NCI-H1436 (cell line): Measurements from ENCODE around the gene TMIGD3.

Source experiments
- DNase-seq: peaks from one replicate; lab custom pipeline; 2025; lab: John Stamatoyannopoulos, UW

TMIGD3 gene

DNA sequence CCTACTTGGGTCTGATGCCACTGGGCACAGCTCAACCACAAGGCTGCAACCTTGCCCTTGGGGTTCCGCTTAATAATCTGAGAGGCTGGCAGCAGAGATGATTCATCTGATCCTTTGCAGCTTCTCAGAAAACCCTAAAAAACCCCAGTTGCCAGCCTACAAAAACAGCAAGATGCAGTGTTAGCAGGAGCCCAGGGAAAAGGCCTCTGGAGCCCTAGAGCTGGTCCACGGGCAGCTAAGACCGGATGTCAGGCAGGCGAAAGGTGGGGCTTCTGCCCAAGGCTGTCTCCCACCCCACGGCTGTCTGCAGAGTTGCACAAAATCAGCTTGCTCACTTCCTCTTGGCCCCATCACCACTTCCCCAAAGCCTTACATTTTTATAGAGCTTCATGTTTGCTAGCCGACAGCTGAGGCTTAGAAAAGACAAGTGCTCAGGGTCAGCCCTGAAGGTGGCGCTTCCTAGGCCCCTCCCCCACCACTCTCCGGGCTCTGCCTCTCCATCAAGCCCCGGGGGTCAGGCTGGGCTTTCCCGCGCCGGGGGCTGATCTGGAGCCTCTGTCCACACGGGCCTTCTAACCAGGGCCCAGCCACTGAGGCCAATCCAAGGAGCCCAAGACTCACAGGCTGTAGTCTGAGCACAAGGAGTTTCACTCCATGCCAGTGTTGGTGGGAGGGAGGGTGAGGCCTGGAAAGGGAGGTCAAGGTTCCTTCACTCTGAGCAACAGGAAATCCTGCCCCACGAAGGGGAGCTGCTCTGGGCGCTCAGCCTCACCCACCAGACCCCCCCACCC lies 4.2 kb upstream of the TMIGD3 start:
- DNase-seq, result no peak

DNA sequence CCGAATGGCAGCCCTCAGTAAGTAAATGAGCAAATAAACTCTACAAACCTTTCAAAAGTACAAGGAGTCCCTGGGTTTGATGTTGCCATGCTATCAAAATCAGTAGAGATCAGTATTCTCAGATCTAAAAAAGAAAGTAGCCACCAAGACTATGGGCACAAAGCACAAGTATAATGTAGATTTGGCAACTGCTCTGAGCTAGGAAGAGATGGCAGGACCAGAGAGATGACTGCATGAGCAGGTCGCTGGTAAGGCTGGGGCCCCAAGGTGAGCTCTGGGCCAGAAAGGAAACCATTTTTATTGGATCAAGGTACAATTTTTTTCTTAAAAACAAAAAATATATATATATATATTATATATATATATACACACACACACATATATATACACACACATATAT lies 3.1 kb upstream of the TMIGD3 start:
- no peak for DNase-seq

DNA sequence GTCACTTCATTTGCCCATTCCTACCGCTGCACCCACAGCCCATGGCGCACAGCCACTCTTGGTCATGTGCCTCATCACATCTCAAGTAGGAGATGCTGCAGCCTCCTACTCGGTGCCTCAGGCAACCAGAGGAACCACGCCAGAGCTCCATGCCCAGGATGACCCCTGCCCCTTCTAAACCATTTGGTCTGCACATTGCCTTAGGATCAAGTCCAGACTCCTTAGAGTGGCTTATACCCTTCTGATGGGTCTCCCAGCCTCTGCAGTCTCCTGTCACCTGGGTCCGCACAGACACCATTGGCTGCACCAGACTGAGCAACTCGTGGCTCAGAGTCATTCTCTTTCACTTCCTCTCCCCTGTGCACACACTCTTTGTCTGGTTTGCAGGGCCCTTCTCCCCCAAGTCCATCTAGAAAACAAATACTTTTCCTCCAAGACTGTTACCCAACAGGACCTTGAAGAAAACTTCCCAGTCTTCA lies 2.2 kb upstream of the TMIGD3 start:
- DNase-seq, result no peak

DNA sequence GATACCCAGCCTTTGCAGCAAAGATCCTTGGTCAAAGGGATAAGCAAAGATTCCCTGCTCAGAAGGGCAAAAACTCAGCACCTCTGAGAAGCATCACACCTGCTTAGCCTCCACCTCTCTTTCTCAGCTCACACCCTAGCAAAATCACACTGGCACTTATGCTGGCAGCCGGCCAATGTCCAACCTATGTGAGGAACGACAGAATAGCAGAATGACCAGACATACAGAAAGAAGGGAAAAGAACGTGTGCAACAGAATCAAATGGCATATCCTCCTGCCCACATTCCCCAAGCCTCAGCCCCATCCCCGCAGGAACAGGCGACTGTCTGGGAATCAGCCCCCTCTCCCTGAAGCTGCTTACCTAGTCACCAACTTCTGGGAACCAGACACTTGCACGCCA lies 664 bp upstream of the TMIGD3 start:
- DNase-seq, result no peak

DNA sequence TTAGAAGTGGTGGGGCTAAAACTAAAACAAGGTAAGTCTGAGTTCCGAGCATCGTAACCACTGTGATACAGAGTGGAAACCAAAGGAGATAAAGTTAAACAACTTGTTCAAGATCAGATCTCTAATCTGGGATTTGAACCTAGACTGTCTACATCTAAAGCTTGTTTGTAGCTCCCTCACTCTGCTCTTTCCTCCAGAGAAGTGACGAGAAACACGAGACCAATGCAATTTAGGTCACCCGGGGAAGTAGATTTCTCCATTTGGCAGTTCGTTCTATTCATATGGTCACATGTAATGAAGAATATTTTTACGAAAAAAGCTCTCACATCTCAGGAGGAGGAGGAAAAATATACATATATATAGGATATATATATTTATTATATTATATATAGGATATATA lies 1.8 kb downstream of the TMIGD3 start:
- DNase-seq, result no peak

DNA sequence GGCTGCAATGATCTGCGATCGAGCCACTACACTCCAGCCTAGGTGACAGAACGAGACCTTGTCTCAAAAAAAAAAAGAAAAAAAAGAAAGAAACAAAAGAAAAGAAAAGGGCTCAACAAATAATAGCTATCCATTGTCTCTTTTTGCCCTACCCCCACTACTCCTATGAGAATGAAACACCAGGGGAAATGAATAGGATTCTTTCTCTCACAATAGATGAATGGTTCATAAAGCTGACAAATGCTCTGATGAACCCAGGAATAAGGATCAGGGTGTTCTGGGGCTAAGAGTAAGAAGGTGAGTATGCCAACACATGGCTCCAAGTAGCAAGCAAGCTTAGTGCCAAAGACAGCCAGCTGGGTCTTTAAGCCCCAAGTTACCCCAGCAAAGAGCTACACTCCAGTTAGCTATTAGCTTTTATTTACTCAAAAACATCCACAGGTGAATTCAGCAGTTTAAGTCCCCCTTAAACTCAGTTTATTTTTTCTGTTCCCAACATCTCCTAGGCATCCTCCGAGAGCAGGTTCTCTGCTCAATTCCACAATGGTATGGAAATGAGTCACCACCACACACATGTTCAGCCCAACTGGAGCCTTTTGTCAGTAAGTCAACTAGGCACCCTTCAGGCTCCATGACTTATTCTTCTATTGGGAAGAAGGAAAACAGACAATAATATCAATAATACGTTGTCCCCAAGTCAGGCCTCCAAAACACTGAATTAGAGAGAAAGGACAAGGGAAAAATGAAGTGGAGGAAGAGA lies 4.2 kb downstream of the TMIGD3 start:
- no peak for DNase-seq

DNA sequence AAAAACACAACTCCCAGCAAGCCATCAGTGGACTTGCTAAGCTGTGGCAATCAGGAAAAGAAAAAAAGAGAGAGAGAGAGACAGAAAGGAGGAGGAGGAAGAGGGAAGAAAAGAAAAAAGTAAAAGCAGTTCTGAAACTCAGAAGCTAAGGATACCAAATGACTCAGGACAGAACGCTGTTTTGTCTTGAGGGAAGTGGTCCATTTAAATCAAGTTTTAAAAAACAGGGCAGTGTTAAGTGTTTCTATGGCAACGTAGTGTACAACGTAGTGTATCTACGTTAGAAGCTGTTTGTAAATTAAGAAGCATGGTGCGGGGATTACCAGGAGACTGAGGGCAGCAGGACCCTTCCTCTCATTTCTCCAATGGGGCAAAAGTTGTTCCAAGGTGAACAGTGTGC lies 5.8 kb downstream of the TMIGD3 start:
- DNase-seq, result no peak

DNA sequence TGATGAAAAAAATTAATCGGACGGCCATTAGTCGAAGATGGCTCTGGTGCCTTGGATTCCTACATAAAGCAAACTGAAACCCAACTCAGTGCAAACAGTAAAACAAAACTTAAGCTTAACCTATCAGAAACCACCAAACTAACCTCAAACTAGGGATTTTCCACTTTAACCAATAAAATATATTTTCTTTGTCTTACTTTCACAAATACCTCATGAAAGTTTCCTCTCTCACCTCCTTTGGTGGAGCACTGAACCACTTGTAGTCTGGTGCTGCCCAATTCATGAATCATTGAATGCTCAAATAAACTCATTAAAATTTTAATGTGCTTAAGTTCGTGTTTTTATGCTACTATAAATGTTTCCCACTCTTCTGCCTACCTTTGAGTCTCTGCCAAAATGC lies 7.0 kb downstream of the TMIGD3 start:
- DNase-seq, result no peak

DNA sequence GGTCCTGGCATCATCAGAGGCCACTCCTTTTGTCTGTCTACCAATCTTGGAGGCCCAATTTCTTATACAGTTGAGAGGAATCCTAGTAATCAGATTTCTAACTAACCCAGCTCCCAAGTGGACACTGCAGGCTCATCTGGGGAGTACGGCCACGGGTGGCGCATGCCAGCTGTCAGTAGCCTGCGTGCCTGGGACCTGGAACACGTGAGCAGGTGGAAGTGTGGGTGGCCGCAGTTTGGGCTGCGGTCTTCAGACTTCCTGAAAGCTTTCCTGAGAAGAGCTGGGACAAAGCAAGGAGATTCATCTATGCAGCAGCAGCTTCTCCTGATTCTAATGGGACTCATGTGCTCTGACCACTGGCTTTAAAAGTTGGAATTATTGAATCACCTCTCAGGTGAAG lies 12.4 kb downstream of the TMIGD3 start:
- DNase-seq, result no peak

DNA sequence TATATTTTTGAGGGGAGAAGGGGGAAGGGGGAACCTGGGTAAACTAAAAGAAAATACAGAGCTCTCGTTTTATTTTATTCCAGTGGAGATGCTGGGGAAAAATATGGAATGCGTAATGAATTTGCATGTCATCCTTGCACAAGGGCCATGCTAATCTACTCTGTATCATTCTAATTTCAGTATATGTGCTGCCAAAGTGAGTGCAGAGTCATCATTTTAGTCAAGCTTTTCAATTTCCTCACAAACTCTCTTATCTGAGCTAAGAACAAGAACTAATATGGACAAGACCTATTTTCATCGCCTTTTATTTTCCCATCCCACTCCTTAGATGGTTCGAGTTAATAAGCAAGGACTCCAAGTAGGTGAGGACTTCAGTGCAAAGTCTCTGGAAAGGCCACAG lies 13.2 kb downstream of the TMIGD3 start:
- no peak for DNase-seq

DNA sequence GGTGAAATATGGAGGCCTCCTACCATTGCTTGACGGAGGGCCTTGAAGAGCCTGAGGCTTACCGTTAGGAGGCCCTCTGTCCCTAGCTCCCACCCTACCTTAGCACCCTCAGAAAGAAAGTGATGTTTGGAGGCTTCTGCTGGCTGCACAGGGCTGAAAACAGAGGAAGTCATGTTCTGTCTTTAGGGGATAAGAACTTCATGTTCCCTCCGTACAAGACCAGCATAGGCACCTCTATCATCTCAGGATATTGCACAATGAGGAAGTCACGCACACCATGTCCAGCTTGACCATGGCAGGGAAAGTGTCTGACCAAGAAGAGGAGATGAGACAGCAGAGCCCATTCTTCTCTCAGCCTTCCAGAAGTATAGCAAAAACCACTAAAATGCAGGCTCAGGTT lies 13.8 kb downstream of the TMIGD3 start:
- no peak for DNase-seq

DNA sequence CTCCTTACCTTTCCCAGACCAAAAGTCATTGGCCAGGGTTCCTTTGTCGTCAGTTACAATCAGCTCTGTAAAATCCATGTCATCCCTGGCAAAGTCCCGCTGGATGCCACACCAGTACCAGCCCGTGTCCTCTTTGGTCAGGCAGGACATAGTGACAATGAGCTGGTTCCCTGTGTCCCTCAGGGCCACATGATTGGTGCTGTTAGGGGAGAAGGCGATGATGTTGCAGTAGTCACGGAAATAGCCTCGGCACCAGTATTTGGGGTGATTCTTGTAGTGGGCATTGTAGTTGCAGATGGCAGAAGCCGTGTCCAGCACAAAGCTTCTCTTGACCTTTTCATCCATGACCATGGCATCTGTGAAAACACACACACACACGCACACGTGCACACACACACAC lies 14.8 kb downstream of the TMIGD3 start:
- DNase-seq, result no peak

DNA sequence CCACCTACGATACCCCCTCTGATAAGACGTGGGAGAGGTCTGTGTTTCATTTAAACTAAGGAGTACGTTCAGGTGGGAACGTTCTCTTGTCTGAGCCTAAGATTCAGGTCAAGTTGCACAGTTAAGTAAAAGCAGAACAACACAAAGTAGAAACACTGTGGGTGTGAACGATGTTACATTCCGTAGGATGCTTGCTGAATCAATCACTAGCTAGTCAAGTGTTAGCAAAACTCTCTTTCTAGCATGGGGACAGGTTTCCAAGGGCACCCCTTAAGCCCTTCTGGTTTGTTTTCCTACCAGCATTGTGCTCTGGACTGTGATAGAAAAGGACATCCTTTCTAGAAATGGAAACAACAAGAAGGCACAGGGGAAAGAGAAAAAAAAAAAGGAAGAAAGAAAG lies 16.3 kb downstream of the TMIGD3 start:
- no peak for DNase-seq

DNA sequence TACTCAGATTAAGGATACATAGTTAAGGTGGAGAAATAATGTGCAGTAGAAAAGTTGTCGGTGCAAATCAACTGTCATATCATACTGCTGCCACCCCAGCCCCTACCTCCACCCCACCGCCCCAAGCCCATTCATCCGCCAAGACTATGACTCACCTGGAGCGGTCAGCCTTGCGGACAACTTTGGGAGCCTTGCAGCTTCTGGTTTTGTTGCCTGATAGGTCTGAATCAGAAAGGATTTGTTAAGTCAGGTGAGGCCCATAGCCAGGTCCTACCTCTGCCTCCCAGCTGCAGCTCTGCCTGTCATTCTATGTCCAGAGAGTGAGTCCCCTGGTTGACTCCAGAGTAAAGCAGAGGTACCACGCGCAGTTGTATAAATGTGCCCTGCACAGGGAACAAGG lies 17.0 kb downstream of the TMIGD3 start:
- DNase-seq, result no peak

DNA sequence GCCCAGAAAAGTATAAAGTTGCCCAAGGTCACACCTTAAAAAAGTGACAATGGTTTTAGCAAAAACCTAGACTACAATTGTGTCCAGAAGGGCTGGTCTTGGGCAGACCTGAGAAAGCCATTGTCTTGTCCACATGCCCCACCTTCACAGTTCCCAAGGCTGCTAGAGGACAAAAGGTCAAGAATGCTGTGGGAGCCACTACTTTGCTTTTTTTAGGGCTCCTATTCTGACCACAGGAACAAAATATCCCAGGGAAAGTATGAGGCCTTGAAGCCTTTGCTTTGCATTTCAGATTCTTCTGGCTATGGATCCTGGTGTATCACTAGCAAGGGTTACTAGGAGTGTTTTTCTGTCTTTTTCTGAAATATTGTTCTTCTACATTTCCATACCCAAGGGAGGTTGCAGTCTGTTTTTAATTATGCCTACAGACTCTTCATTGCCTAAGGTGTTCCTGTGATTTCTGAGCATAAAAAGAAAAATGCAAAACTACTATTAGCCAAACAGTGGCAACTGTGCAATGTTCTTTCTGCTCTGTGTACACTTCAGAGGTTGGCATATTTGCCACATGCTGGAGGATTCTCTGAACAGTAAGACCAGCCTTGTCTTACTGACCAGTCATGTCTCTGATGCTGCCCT lies 18.9 kb downstream of the TMIGD3 start:
- DNase-seq, result no peak

DNA sequence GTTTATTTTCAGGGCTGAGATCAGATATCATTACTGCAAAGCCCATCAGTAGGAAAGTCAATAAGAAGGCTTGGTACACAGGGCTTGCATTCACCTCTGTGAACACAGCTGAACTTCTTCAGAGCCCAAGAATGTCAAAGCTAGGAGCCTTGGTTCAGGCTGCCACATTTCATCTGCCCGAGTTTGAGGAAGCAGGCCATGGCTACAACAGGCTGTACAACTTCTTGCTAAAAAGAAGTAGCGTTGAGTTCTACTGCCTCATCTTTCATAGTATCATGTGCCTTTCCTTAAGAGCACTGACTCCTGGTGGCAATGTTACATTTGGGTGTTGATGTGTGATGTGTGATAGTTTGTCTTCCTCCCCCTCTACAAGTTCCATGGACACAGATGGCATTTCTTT lies 19.6 kb downstream of the TMIGD3 start:
- DNase-seq, result no peak

DNA sequence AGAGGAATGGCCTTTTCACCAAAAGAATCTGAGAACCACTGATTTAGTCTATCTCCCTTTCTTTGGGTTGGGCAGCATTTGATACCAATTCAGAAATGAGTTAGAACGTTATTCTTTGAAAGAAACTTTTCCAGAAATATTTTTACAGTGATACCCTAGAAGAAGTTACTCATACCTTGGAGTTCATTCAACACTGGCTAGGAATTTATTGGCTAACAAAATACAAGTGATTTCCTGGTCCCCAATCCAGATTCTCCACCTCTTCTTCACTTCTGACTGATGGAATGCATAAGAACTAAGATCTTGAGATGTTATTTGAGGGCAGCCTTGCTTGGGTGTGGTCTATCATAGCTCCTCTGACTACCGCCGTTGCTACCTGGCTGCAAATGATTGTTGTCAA lies 20.3 kb downstream of the TMIGD3 start:
- DNase-seq, result no peak

DNA sequence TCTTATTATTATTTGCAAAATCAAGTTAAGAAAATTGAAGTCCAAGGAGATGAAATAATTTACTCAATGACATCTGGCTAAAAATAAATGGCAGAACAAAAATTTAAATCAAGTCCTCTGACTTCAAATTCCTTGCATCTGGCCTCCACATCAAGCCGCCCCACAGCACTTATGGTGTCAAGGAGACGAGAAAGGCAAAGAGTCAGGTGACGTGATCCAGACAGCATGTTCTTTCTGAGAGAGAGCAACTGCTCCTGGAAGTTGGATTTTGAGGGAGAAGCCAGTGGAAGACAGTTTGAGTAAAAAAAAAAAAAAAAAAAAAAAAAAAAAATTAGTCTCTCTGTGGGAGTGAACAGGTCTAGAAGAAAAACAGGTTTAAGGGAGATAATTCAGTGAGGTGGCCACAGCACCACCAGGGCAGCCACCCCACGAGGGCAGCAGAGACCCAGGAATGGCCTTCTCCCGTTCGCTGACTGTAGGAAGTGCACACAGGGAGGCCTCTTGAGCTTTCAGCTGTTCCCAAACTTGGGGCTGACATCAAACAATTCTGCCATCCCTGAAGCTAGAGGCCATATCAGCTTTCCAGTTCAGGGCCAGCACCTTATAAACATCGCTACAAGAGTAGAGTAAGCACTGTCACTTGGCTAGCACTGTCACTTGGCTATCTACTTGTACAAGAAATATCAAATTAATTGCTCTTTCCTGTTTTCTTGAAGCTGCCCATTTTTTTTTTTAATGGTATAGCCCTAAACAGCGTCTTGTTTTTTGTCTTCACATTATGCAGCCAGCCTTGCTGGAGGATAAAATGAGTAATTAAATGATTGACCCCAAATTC lies 21.8 kb downstream of the TMIGD3 start:
- peak; percentile 10 for DNase-seq

DNA sequence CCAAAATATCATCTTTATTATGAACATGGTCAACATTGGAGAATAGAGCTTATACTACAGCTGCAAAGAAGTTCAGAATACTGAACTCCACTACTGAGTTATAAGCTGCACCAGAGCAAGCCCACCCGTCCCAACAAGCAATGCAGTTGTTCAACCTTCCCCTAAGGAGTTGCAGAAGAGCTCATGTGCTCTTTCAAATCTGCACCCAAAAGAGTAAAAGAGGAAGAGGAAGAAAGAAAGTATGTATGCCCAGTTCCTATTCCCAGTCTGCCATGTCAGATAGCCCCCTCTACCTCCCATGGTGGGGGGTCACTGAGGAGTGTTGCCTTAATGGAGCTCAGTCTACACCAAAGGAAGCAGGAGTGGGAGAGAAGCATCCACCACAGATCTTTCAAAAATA lies 22.8 kb downstream of the TMIGD3 start:
- DNase-seq, result no peak

DNA sequence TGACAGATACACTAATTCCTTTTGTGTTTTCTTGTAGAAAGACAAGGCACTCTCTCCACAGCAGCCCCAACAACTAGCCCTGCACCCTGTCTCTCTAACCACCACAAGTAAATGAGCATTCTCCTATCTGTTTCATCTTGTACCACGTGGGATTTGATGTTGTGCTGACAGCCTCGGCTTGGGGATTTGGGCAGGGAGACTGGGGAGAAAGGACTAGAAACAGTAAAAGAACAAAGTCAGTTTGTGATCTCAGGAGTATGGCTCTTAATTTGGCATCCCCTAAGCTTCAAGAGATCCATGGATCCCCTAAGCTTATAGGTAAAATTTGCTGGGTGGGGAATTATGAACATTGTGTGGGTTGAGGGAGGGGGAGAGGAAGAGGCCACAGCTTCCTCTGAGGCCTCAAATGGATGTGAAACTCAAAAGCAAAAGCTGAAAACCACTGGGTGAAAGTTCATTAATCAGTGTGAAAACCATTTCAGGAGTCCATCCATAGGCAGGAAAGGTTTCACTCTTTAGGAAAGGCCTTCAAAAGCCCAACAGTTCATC lies 26.6 kb downstream of the TMIGD3 start:
- DNase-seq, result no peak

DNA sequence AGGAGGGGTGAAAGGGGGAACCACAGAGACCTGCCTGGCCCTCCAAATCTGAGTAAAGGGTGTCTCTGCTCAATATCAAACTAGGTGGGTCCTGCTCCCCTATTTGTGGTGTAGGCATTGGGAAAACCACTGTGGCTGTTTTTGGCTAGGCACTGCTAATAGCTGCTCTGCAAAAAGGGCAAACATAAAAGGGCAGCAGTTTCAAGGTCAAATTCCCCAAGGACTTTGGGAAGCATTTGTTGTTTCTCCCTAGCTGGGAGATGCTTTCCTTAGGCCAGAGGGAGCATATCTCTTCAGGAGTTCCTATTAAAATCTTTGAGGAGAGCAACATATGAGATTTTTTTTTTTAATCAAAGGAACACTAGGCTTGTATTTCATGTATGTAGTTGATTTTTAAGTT lies 27.2 kb downstream of the TMIGD3 start:
- DNase-seq, result no peak

DNA sequence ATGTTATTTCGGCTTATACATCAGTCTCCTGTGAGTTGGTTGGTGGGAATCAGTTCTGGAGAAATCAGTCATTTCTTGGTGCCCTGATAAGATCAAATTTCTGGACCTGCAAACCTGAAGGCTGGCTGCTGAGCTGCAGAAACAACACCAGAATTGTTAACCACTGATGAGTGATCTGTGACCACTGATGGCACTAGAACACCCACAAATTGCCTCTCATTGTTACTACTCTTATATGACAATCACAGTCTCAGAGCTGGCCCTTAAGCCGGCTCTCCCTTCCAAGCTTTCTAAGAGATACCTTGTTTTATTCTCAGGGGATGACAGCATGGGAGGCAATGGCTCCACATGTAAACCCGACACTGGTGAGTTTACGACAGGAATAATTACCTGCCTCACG lies 27.7 kb downstream of the TMIGD3 start:
- no peak for DNase-seq
